MM.1S (cell line): ENCODE results near the gene CABP7.

ENCODE experiments used
- EZH2 ChIP-seq: fragments of 300-600 bp; sonication (generic); optimal IDR thresholded peaks from 2 replicates; pipeline ENCODE3; 2017; ENCODE audit warnings: low read depth, mild to moderate bottlenecking, antibody characterized with exemption, low read length, mixed read lengths
- EZH2phosphoT487 ChIP-seq: fragments of 300-600 bp; sonication (generic); IDR thresholded peaks from 2 replicates; pipeline ENCODE4 v1.6.1; 2018; ENCODE audit warnings: antibody characterized with exemption, low read length
- TF ChIP-seq, protein P1 (sequence below): fragments of 300-600 bp; sonication (generic); IDR thresholded peaks from 2 replicates; pipeline ENCODE4 v1.5.1; 2016; ENCODE audit warnings: antibody characterized with exemption, low read length, mixed read lengths

DNA sequence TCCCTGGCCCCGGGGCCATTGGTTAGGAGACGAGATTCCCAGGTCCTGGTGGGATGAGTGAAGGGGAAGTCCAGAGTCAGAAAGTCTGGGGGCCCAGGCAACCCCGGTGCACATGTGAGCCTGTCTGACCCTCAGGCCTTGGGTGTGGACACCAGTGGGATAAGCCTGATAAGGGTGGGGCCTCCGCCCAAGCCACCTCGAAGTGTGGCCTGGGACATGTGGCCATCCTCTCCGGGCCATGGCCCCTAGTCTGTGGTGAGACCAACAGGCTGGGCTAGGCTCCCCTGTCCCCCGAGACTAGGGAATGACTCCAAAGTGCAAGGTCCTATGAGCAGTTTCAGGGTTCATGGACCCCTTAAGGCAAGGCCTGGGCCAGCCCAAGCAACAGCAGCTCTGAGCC is 6.3 kb downstream of the CABP7 start:
- TF ChIP-seq, protein P1, sequence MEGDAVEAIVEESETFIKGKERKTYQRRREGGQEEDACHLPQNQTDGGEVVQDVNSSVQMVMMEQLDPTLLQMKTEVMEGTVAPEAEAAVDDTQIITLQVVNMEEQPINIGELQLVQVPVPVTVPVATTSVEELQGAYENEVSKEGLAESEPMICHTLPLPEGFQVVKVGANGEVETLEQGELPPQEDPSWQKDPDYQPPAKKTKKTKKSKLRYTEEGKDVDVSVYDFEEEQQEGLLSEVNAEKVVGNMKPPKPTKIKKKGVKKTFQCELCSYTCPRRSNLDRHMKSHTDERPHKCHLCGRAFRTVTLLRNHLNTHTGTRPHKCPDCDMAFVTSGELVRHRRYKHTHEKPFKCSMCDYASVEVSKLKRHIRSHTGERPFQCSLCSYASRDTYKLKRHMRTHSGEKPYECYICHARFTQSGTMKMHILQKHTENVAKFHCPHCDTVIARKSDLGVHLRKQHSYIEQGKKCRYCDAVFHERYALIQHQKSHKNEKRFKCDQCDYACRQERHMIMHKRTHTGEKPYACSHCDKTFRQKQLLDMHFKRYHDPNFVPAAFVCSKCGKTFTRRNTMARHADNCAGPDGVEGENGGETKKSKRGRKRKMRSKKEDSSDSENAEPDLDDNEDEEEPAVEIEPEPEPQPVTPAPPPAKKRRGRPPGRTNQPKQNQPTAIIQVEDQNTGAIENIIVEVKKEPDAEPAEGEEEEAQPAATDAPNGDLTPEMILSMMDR: no peak
- no peak for TF ChIP-seq EZH2
- no peak for TF ChIP-seq EZH2phosphoT487
